ENCODE measurements around the gene SART3. TPM values are rescaled to one million over a fixed set of nuclear protein-coding genes. Genes with fewer than 3 reads are reported as not detected.

The SART3 gene
- polyA plus RNA-seq, 1 of the 3 experiments (the other 2 are of a cell fraction): 28.9 TPM

DNA sequence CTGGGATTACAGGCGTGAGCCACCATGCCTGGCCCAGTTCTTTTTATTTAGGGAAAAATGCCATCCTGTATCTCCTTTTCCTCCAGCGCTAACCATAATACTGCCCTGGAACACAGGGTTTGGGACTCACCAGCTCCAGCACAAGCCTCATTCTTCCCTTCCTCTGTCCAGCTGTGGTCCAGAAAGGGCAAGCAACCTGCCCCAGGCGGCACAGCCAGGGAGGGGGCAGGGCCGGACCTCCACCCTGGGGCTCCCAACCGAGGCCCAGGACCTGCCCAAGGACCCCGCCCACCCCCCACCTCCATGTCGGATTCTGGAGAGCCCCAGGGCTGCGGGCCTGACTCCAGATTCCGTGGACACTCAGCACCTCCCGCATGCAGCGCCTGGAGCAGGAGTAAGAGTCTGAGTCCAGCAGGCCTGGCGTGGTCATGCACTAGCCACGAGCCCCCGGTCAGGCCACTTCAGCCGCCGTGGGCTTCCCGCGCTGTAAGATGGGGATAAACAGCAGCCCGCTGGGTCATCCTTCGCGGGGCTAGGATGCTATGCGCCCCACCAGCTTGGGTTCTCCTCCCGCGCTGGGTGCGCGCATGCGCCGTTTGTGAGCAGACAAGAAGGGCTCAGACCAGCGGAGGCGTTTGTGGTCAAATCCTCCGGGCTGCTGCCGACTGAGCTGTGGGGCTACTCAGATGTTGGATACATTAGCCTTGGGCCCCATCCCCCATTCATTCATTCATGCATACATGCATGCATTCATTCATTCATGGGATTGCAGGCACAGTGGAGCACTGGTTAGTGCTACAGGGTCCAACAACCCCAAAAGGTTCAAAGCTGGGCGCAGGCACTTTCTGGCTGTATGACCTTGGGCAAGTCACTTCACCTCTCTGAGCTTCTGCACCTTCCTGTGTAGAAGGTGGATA, 20.6 kb upstream of the SART3 start:
- no peaks in the 10 kb centered on the region for H3K27me3 ChIP-seq (ENCODE audit: insufficient read depth)
- no peak overlapping the region for H3K27ac ChIP-seq (ENCODE audit: low read depth in 2 of 2, low read length in 1 of 2)
- POLR2A ChIA-PET: no interaction called here
- H3K9me2 ChIP-seq: no peaks in the 10 kb centered on the region
- H3K9ac ChIP-seq: no peak overlapping the region
- H4K20me1 ChIP-seq (ENCODE audit: insufficient read depth): no peaks in the 10 kb centered on the region
- no peaks in the 10 kb centered on the region for H3K79me2 ChIP-seq (ENCODE audit: insufficient read depth)
- H3K36me3 ChIP-seq (replicated peaks in 1 of 2; ENCODE audit: control insufficient read depth in 1 of 2, insufficient read depth in 2 of 2, low read length in 1 of 2): no peaks in the 10 kb centered on the region
- no peaks in the 10 kb centered on the region for H3F3A ChIP-seq (replicated peaks; ENCODE audit: insufficient read depth)
- H3K4me3 ChIP-seq (ENCODE audit: low read depth in 2 of 2, low read length in 1 of 2): no peak overlapping the region
- DNase-seq: no peak
- H3K9me3 ChIP-seq: no peaks in the 10 kb centered on the region
- TF ChIP-seq, protein P1, sequence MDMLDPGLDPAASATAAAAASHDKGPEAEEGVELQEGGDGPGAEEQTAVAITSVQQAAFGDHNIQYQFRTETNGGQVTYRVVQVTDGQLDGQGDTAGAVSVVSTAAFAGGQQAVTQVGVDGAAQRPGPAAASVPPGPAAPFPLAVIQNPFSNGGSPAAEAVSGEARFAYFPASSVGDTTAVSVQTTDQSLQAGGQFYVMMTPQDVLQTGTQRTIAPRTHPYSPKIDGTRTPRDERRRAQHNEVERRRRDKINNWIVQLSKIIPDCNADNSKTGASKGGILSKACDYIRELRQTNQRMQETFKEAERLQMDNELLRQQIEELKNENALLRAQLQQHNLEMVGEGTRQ (IDR thresholded peaks at IDR 0.05; ENCODE audit: borderline replicate concordance, low read depth, low read length): no peak
- TF ChIP-seq RCOR1 (IDR thresholded peaks at IDR 0.05; ENCODE audit: low read length): no peak
- TF ChIP-seq, protein P2, sequence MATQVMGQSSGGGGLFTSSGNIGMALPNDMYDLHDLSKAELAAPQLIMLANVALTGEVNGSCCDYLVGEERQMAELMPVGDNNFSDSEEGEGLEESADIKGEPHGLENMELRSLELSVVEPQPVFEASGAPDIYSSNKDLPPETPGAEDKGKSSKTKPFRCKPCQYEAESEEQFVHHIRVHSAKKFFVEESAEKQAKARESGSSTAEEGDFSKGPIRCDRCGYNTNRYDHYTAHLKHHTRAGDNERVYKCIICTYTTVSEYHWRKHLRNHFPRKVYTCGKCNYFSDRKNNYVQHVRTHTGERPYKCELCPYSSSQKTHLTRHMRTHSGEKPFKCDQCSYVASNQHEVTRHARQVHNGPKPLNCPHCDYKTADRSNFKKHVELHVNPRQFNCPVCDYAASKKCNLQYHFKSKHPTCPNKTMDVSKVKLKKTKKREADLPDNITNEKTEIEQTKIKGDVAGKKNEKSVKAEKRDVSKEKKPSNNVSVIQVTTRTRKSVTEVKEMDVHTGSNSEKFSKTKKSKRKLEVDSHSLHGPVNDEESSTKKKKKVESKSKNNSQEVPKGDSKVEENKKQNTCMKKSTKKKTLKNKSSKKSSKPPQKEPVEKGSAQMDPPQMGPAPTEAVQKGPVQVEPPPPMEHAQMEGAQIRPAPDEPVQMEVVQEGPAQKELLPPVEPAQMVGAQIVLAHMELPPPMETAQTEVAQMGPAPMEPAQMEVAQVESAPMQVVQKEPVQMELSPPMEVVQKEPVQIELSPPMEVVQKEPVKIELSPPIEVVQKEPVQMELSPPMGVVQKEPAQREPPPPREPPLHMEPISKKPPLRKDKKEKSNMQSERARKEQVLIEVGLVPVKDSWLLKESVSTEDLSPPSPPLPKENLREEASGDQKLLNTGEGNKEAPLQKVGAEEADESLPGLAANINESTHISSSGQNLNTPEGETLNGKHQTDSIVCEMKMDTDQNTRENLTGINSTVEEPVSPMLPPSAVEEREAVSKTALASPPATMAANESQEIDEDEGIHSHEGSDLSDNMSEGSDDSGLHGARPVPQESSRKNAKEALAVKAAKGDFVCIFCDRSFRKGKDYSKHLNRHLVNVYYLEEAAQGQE (IDR thresholded peaks at IDR 0.05; ENCODE audit: low read depth, low read length): no peak
- no peak for TF ChIP-seq FOSL2 (IDR thresholded peaks at IDR 0.05; ENCODE audit: borderline replicate concordance, low read depth)
- no peak for TF ChIP-seq RXRA (IDR thresholded peaks at IDR 0.05; ENCODE audit: borderline replicate concordance, low read depth)
- TF ChIP-seq FOXM1 (IDR thresholded peaks at IDR 0.05; ENCODE audit: low read depth): no peak
- no peak for TF ChIP-seq TCF12 (IDR thresholded peaks at IDR 0.05)
- TF ChIP-seq TAF1 (IDR thresholded peaks at IDR 0.05; ENCODE audit: borderline replicate concordance, low read depth, low read length): no peak
- TF ChIP-seq CHD2 (IDR thresholded peaks at IDR 0.05; ENCODE audit: low read length, partially characterized antibody): no peak
- no peak for TF ChIP-seq GATA2 (CRISPR knock-in tag; IDR thresholded peaks at IDR 0.05)
- no peak for TF ChIP-seq RFX5 (IDR thresholded peaks at IDR 0.05; ENCODE audit: low read length)
- TF ChIP-seq SMC3 (IDR thresholded peaks at IDR 0.05; ENCODE audit: low read depth, low read length): no peak
- TF ChIP-seq, protein P3, sequence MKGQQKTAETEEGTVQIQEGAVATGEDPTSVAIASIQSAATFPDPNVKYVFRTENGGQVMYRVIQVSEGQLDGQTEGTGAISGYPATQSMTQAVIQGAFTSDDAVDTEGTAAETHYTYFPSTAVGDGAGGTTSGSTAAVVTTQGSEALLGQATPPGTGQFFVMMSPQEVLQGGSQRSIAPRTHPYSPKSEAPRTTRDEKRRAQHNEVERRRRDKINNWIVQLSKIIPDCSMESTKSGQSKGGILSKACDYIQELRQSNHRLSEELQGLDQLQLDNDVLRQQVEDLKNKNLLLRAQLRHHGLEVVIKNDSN (IDR thresholded peaks at IDR 0.05; ENCODE audit: borderline replicate concordance, low read depth): no peak
- TF ChIP-seq, protein P4, sequence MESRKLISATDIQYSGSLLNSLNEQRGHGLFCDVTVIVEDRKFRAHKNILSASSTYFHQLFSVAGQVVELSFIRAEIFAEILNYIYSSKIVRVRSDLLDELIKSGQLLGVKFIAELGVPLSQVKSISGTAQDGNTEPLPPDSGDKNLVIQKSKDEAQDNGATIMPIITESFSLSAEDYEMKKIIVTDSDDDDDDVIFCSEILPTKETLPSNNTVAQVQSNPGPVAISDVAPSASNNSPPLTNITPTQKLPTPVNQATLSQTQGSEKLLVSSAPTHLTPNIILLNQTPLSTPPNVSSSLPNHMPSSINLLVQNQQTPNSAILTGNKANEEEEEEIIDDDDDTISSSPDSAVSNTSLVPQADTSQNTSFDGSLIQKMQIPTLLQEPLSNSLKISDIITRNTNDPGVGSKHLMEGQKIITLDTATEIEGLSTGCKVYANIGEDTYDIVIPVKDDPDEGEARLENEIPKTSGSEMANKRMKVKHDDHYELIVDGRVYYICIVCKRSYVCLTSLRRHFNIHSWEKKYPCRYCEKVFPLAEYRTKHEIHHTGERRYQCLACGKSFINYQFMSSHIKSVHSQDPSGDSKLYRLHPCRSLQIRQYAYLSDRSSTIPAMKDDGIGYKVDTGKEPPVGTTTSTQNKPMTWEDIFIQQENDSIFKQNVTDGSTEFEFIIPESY (IDR thresholded peaks at IDR 0.05; ENCODE audit: borderline replicate concordance, low read depth): no peak
- TF ChIP-seq YY1 (IDR thresholded peaks at IDR 0.05; ENCODE audit: low read depth): no peak
- no peak for TF ChIP-seq MEF2A (IDR thresholded peaks at IDR 0.05; ENCODE audit: borderline replicate concordance, low read depth)
- TF ChIP-seq EP300 (IDR thresholded peaks at IDR 0.05; ENCODE audit: borderline replicate concordance in 1 of 2, low read depth in 1 of 2, low read length in 1 of 2): no peak
- TF ChIP-seq NRF1 (IDR thresholded peaks at IDR 0.05; ENCODE audit: low read depth, low read length): no peak
- TF ChIP-seq TEAD4 (IDR thresholded peaks at IDR 0.05; ENCODE audit: borderline replicate concordance, insufficient read depth): no peak
- no peaks in the 10 kb centered on the region; a peak in 1 of 4 replicates for H3K4me1 ChIP-seq (ENCODE audit: control insufficient read depth in 1 of 2, insufficient read depth in 2 of 2, low read depth in 1 of 2, low read length in 1 of 2)
- no peak overlapping the region for H3K4me2 ChIP-seq
- CTCF ChIA-PET: interaction anchor here (0.8 to 4.7 kb wide), 3 partner anchors 11 to 223 kb away, joined by 3 to 38 read pairs (median 8); no protein-coding TSS in a partner anchor
- H2AFZ ChIP-seq (ENCODE audit: low read depth): no peak overlapping the region
- 91% methylated on average over 14 of the region's 33 CpGs for WGBS (ENCODE audit: low lambda C conversion rate)
